GM19467 (cell line): Measurements from ENCODE around the gene MAGEF1.
"Not testable (repeated sequence)": the region's sequence is repeated elsewhere in the genome, so short reads cannot be mapped to it uniquely, and the experiment has no call there.

Source experiments
- ATAC-seq: cut with Tn5 transposase; IDR thresholded peaks from one replicate; pipeline ENCODE4 v1.9.1; 2021; ENCODE audit warnings: mild to moderate bottlenecking, moderate library complexity; ENCODE audit not compliant: unreplicated experiment

MAGEF1 gene

DNA sequence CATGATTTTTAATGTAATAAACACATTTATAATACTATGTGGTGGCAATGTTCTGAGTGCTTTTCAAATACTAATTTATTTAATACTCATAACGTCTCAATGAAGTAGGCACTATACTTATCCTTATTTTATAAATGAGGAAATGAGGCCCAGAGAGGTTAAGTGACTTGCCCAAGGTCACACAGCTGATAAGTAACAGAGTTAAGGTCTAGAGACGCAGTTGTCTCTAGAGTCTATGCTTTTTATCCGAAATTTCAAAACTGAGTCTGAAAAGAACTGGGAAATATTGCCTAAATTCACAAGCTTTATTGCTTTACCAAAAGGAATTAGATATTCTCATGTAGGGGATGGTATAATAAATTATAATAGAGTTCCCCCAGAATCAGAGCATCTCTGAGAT is 31.4 kb upstream of the MAGEF1 start:
- no peak for ATAC-seq

DNA sequence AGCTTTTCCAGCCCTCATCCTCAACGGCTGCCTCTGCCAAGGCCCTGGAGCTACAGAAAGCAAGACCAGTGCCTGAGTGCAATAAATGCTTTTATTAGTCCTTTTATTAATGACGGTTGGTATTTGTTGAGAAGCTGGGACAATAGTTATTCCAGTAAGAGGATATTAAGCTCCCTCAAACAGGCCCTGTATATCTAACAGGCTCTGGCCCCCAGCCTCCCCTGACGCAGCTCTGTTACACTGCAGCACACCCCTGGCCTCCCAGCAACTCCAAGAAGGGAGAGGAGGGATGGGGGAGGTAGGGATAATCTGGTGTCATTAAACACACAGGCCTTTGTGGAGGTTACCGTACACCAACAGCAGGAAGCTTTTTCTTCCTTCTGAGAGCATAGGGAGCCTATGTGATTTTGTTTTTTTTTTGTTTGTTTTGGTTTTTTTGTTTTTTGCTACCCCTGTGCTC is 30.8 kb upstream of the MAGEF1 start:
- ATAC-seq, result no peak

DNA sequence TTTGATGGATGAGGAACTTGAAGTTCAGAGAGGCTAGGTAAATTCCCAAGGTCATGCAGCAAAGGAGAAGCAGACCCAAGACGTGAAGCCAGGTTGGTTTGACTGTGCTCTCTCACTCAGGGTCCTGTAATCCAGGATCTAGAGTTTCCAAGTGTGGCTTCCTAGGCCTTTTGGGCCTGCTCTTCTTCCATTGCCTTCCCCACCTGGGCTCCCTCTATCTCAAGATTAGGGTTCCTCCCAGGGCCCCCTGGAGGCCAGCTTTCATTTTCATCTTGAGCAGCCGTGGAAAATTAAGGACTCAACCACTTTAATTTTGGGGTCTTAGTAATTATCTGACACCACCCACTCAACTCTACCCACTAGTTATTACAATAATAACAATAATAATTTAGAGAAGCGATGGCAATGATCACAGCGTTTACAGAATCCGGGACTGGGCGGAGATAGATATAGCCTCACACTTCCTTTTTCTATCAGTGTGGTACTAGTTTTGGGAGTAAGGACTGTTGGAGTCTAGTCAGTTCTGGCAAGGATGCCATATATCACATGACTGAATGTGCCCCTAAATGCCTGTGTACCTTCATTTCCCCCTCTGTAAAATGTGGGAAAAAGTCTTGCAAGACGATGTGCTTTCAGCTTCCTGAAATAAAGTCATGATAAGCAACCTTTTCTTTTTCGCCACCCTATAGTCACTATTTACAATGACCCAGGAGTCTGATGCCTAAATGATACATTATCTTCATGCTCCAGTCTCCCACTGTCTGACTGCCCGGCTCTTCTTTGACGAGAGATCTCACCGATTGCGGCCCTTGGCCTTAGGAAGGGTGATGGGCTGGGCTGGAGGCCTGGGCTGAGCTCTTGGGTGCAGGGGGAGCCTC is 30.2 kb upstream of the MAGEF1 start:
- no peak for ATAC-seq

DNA sequence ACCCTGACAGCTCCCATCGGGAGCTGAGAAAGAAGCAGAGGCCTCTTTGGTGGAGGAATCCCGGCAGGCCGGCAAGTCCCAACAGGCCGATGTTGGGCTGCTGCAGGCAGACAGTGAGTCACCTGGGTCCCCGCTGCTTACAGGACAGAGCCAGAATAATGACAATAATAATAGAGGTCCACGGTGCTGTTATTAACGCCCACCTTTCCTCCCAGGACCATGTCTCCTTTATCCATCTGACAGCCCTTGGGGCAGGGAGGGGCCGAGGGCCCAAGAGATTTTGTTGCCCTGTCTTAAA is 29.3 kb upstream of the MAGEF1 start:
- no peak for ATAC-seq

DNA sequence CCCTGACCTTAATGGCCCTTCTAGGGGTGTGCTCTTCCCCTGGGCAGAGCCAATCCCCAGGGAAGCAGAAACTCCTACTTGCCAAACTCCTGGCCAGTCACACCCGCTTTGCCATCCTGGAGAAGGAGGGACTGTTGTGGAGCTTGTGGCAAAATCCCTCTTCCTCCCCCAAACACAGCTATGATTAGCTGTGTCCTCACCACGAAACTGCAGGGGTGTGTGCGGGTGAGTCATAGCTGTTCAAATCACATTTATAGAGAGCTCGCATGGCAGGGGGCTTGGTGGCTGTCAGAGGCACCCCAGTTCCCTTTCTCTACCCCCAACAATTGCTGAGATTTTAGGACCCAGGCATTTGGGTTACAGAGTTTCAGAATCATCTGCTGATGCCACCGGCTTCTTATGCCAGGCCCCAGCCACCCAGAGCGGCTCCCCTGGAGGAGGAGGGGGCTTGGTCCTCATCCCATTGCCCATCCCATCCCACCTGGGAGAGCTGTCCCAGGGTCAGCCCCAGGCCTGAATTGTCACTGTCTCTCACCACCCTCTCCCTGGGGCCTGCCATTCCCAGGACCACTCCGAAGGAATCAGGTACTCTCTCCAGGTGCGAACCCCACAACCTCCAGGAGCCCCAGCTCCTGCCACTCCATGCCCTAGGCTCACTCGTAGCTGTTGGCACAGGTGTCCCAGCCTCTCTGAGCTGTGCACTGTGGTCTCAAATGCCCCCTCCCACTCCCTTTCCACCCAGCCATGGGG is 28.8 kb upstream of the MAGEF1 start:
- no peak for ATAC-seq

DNA sequence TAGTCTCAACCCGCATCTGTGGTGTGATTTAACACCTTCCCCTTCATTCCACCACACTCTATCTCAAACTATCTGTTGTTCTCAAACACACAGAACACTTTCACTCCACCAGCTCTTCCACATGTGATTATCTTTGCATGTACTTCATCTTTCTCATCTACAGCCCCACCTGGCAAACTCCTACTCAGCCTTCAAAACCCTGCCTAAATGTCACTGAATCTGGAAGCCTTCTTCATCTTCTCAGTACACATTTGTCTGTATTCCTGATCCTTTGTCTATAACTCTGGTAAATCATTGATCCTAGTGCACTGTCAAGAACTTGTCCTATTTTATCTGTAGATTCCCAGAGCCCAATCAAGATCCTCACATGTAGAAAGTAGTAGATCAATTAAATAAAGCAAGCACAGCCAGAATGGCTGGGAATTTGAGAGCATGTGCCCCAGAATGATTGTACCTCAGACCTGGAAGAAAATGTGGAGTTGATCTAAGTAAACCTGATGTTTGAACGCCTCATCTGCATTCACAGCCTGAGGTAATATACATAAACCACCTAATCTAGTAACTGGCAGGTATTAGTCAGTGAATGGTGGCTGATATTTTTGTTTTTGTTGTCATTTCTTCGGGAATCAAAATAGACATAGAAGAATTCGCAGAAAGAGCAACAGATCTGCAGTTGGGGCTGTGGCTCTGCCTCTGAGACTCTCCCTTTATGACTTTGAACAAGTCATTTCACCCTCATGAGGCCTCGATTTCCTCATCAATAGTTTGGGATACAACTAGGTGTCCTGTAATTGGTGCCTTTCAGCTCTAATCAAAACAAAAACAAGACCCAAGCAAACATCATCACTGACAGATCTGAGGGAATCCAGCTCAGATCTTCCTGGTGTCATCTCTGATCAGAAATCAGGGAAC is 28.0 kb upstream of the MAGEF1 start:
- no peak for ATAC-seq

DNA sequence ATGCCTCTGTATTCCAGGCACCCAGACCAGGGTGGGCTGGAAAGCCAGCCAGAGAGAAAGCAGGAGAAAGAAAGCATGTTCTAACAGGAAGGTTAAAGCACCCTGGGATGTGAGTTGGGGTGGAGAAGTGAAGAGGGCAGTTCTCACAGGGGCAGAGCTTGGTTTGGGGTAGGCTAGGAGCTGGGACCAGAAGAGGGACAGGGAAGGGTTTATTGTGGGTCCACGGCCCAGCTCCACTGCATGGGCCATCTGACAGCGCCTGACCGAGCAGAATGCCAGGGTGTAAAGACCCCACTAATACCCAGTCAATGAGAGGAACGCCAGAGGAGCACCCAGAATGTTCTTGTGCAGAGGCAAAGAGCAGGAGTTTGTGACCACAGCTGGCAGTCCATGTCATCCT is 27.1 kb upstream of the MAGEF1 start:
- ATAC-seq, result no peak

DNA sequence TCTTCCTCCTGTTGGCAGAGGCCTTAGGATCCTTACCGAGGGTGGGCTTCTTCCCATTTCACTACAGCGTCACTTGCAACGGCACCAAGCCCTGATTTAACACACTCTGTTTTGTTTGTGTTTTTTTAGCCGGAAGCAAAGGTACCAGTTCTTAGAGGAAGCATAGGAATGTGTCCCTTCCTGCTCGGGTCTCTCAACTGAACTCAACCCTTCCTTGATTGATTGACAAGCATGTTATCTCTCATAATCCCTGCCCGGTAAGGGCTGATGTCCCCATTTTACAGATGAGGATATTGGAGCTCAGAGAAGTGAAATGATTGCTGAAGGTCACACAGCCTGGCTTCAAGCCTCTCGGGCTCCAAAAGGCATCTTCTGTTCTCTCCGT is 26.6 kb upstream of the MAGEF1 start:
- ATAC-seq, result no peak

DNA sequence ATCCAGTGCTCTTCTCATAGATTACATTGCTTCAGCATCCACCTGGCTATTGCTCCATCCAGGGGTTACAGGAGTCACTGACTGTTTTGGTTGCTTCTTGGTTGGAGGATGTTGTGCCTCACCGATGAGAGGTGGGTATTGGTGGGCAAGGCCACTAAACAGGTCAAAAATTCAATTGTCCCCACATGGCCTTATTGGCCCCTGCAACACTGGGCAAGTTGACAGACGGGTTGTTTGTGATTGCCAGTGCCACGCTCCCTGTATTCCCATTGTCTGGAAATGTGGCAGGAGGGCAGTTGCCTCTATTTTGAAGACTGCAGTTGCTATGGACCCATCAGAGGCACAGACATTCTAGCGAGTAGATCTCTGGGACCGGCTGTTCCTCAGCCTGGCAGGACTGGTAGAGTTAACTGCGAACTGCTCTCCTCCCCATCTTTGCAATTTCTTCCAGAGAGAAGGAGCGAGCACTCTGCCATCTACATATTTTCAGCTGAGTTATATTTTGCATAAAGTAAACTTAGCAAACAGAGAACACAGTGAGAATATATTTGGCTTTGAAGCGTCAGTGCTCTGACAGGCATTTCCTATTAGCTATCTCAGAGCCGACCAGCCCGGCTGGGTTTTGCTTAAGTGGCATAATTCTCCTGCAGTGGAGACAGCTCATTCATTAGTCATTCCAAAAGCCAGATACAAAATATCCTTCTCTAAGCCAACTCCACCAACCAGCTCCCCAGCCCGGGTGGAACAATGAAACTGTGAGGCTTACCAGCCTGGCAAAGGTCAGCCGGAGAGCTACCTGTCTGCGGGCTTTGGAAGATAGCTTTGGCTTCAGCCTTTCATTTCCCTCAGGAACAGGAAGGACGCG is 26.0 kb upstream of the MAGEF1 start:
- ATAC-seq, result no peak

DNA sequence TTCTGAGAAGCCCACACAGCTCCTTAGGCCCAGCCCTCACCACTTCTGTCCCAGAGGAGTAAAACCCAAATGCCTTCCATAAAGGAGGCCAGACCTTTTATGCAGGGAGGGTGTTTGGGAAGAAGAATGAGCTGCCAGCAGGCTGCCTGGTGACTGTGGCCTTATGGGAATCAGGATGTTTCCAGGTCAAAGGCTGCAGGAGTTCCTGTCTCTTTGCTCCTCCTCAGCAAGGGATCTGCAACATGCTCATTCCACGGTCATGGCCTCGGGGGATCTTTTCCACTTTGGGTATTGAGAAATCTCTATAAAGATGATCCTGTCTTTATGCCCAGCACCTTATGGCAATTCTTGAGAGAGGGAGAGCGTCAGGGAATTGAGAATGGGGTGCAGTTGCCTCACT is 25.2 kb upstream of the MAGEF1 start:
- no peak for ATAC-seq

DNA sequence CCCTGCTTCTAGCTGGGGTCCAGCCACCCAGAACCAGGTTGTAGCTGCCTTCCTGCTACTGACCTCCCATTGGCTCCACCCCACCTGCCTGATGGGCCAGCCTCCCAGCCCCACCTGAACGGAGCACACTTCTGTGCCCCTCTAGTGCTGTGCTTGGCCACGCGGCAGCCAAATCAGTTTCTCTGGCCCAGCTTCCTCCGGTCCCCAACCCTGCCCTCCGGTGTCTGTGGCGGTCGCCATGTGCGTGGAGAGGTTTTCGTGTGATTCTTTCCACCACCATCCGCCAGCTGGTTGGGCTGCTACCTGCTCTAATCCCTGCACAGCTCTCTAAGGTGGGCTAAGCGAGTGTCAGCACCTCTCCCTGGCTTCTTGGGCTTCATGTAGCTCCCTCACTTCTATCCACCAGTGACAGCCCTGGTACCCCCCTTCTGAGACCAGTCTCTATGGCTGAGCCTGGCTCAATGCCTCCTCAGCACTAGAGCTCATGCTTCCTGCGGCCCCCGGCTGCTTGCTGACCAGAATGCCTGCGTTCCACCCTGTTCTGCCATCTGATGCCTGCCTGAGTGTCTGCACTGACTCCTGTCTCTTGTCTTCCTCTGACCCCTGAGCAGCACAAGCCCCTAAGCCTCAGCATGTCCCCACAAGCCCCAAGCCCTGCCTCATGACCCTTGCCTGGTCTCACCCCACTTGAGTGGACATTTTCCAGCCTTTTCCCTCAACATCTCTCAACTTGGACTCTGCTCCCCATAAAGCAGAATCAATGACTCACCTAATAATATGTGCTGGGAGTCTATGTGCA is 23.2 kb upstream of the MAGEF1 start:
- ATAC-seq, result no peak

DNA sequence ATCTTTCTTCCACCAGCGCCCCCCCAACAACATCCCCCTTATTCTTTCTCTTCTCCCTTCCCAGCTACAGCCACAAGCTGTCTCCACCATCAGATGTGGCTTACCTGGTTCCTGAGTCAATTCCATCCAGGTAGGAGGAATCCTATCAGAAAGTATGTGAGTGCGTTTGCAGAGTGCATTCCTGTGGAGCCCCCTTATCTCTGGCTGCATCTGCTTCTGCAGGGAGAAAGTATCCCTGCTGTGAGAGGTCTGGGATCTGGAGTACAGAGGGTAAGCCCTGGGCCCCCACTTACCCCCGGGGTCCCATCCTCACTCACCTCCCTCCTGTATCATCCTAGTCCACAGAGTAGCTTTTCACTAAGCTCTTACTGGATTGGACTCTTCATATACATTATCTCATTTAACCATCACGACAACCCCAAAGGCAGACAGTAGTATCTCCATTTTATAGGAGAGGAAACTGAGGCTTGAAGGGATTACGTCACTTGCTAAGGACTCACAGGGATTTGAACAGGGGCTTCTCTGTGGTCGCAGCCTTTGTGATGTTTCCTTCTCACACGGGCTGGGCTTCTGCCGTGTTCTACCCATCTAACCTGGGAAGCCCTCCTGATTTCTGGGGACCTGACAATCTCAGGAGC is 22.2 kb upstream of the MAGEF1 start:
- ATAC-seq, result no peak

DNA sequence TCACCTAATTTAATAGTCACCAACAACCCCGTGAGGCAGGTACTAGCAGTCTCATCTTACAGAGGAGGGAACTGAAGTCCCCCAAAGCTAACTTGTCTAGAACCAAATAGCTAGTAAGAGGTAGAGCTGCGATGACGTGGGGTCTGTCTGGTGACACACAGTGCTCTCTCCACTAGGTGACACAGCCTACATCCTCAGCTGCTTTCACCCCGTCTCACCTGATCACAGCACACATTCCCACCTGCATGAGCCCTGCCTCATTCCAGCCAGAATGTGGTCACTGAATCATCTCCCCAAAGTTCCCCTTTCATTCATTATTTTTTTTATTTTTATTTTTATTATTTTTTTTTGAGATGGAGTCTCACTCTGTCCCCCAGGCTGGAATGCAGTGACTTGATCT is 21.3 kb upstream of the MAGEF1 start:
- no peak for ATAC-seq

DNA sequence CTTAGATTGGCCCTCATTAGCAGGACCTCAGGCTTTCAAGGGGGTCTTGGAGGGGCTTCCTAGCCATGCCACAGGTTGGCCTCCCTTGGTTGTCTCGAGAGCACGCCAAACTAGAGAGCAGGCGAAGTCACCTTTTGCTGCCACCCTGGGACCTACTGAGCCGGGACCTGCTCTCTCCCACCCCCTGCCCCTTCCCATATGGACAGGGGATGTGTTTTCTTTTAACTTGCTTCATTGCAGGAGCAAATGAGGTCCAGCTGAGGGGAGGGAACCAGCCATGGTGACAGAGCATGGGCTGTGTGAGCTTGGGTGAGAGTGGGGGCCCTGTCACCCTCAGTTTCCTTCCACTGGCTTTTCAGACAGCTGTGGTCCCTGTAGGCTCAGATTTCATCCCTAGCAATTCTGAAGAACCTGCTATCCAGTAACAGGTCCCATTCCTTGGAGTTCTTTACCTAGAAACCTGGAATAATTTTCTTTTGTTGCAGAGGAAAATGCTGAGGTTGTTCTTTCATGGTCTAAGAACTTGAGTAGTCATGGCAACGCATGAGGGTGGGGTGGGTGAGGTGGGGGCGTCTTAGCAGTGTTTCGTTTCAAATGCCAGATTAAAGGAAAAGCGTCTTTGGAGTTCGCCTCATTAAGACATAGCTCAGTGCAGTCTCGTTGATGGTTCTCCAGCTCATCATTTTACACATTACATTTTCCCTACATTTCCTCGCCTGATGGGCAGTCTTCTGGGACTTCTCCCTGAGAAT is 20.1 kb upstream of the MAGEF1 start:
- ATAC-seq, result no peak

DNA sequence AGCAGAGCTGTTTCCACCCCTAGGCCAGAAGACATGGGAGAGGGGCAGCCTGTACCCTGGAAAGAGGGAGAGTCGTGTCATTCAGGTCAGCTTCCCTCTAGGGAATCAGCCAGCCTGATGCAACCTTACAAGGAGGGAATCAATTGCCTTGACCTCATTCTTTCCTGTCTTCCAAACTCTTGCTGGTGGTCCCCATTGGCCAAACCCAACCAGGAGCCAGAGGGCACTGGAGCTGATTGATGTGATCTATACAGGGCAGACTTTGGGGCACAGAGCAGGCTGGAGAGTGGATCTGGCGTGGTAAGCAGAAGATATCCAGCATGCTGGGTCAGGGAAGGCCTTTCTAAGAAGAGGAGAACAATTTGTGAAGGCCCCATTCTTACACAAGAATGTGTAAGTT is 19.1 kb upstream of the MAGEF1 start:
- ATAC-seq, result no peak

DNA sequence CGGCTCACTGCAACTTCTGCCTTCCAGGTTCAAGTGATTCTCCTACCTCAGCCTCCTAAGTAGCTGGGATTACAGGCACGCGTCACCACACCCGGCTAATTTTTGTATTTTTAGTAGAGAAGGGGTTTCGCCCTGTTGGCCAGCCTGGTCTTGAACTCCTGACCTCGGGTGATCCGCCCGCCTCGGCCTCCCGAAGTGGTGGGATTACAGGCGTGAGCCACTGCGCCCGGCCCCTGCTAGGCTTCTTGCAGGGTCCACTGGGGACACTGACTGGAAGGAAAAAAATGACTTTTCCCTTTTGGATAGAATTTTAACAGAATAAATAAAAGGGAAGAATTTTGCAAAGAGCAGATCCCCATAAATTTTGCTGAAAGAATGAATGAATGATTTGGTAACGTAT is 17.3 kb upstream of the MAGEF1 start:
- not testable (repeated sequence) for ATAC-seq

DNA sequence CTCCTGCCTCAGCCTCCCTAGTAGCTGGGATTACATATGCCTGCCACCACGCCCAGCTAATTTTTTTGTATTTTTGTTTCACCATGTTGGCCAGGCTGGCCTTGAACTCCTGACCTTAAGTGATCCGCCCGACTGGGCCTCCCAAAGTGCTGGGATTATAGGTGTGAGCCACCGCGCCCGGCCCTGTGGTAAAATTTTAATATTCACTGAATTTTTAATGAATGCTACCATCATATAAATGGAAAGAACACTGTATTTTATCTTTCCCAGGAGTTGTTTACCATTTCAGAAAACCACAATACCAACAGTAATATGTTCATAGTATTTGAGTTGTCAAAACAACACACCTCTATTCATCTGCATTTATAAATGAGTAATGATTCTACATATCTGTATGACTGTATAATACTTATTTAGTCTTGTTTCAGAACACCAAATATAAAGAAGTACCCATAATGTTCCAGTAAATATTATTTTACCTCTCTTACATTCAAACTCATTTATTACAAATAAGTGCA is 16.2 kb upstream of the MAGEF1 start:
- ATAC-seq, result no peak

DNA sequence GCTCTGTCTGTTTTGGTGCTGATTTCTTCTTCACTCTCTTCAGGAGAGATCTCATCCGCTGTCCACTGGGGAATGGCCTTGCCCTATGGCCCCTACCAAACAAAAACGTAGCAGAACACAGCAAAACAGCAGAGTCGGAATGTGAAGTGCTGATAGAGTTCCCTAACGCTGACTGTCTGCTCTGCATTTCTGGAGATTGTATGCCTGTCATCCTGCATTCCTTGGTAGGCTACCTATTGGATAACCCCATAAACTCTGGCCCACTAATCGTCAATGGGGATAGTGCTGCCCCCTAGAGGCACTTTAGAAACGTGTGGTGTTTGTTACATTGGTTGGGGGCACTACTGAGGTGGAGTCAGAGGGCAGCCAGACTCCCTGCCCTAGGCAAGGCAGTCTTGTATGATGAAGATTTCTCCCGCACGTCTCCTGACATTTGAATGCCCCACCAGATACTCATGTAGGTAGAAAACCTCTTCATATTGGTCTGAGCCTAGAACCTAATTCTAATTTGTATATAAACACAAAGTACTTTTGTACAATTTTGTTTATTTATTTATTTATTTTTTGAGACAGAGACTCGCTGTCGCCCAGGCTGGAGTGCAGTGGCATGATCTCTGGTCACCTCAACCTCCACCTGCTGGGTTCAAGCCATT is 15.6 kb upstream of the MAGEF1 start:
- no peak for ATAC-seq
